Hepatocyte (in vitro differentiated cells): ENCODE measurements around the gene EIF4A2.

Source experiments
- EZH2phosphoT487 ChIP-seq: fragments of 200-600 bp; sonication (generic); IDR thresholded peaks from one replicate; pipeline ENCODE4 v1.6.1; 2018; ENCODE audit warnings: antibody characterized with exemption, mild to moderate bottlenecking, low read depth, moderate library complexity; ENCODE audit not compliant: unreplicated experiment, severe bottlenecking
- TF ChIP-seq, protein P1 (sequence below): fragments of 200-600 bp; sonication (generic); IDR thresholded peaks from 2 replicates; pipeline ENCODE4 v1.5.1; 2016; ENCODE audit warnings: antibody characterized with exemption, mild to moderate bottlenecking; ENCODE audit not compliant: poor library complexity

- TF ChIP-seq, protein P1, sequence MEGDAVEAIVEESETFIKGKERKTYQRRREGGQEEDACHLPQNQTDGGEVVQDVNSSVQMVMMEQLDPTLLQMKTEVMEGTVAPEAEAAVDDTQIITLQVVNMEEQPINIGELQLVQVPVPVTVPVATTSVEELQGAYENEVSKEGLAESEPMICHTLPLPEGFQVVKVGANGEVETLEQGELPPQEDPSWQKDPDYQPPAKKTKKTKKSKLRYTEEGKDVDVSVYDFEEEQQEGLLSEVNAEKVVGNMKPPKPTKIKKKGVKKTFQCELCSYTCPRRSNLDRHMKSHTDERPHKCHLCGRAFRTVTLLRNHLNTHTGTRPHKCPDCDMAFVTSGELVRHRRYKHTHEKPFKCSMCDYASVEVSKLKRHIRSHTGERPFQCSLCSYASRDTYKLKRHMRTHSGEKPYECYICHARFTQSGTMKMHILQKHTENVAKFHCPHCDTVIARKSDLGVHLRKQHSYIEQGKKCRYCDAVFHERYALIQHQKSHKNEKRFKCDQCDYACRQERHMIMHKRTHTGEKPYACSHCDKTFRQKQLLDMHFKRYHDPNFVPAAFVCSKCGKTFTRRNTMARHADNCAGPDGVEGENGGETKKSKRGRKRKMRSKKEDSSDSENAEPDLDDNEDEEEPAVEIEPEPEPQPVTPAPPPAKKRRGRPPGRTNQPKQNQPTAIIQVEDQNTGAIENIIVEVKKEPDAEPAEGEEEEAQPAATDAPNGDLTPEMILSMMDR: no peak
- no peak for TF ChIP-seq EZH2phosphoT487
Measured at GRCh38 chr3:186788482-186789370, 5.3 kb downstream of the EIF4A2 start.
